ENCODE data around the gene FKRP.
"Not testable (repeated sequence)": the region's sequence is repeated elsewhere in the genome, so short reads cannot be mapped to it uniquely, and the experiment has no call there.

The FKRP gene

GRCh38 chr19:46785054-46785979, 39.5 kb downstream of the FKRP start:
- DNase-seq (ENCODE audit: low read depth in 2 of 2): no peak

GRCh38 chr19:46785980-46786235, 40.1 kb downstream of the FKRP start:
- DNase-seq (ENCODE audit: low read depth in 2 of 2): no peak

GRCh38 chr19:46786236-46787039, 40.6 kb downstream of the FKRP start:
- DNase-seq (ENCODE audit: low read depth in 2 of 2): peak; percentile 77 to 84

- DNase-seq (ENCODE audit: low read depth in 2 of 2): no peak
These were observed 41.1 kb downstream of the FKRP start for GRCh38 chr19:46787040-46787330.

- DNase-seq (ENCODE audit: low read depth in 2 of 2): peak; percentile 24 to 34
These were observed 41.7 kb downstream of the FKRP start for GRCh38 chr19:46787331-46788261.

GRCh38 chr19:46788262-46788967, 42.6 kb downstream of the FKRP start, which contains the start of gene SLC1A5:
SLC1A5 (minus strand) TSS chr19:46788594; CDS start chr19:46787965, 629 bp downstream.
- DNase-seq (ENCODE audit: low read depth in 2 of 2): peak; percentile 97 to 99

- DNase-seq (ENCODE audit: low read depth in 2 of 2): no peak
These were observed 43.1 kb downstream of the FKRP start for GRCh38 chr19:46788968-46789338.

- no peak for DNase-seq (ENCODE audit: low read depth in 2 of 2)
These were observed 43.5 kb downstream of the FKRP start for GRCh38 chr19:46789371-46789770.

GRCh38 chr19:46791944-46792343, 46.1 kb downstream of the FKRP start:
- no peak for DNase-seq (ENCODE audit: low read depth in 2 of 2)

- DNase-seq (ENCODE audit: low read depth in 2 of 2): no peak
These were observed 52.0 kb downstream of the FKRP start for GRCh38 chr19:46797881-46798280.

- no peak for DNase-seq (ENCODE audit: low read depth in 2 of 2)
These were observed 52.9 kb downstream of the FKRP start for GRCh38 chr19:46798713-46799112.

- no peak for DNase-seq (ENCODE audit: low read depth in 2 of 2)
These were observed 56.3 kb downstream of the FKRP start for GRCh38 chr19:46802152-46802551.

- no peak for DNase-seq (ENCODE audit: low read depth in 2 of 2)
These were observed 57.7 kb downstream of the FKRP start for GRCh38 chr19:46803555-46803954.

GRCh38 chr19:46804432-46804831, 58.6 kb downstream of the FKRP start:
- not testable (repeated sequence) for DNase-seq (ENCODE audit: low read depth in 2 of 2)

- no peak for DNase-seq (ENCODE audit: low read depth in 2 of 2)
These were observed 60.8 kb downstream of the FKRP start for GRCh38 chr19:46806656-46807055.

All from stimulated activated CD8-positive, alpha-beta memory T cell treated with anti-CD3 and anti-CD28 coated beads, Interleukin-15, amount 100 ng/mL, for 48 hours (primary cell).